NCI-H2196 treated with DMSO at 0.1 percent for 48 hours (cell line): ENCODE data around the gene OXT.
"Not testable (repeated sequence)": the region's sequence is repeated elsewhere in the genome, so short reads cannot be mapped to it uniquely, and the experiment has no call there.

Source experiments
- DNase-seq: peaks from one replicate; lab custom pipeline; 2025; ENCODE audit not compliant: unreplicated experiment; lab: John Stamatoyannopoulos, UW

The OXT gene

GRCh38 chr20:3071610-3072529 is at the start of gene OXT:
Gene OXT, plus strand, starts transcription at chr20:3071620. Its CDS starts 36 bp downstream, at chr20:3071656.
- DNase-seq: no peak

GRCh38 chr20:3021777-3022176 is 49.6 kb upstream of the OXT start:
- DNase-seq: no peak

- not testable (repeated sequence) for DNase-seq
Measured at GRCh38 chr20:3022559-3023490, 48.6 kb upstream of the OXT start.

GRCh38 chr20:3027987-3028386 is 43.4 kb upstream of the OXT start:
- no peak for DNase-seq

GRCh38 chr20:3031524-3032147 is 39.8 kb upstream of the OXT start:
- no peak for DNase-seq

- DNase-seq: no peak
Measured at GRCh38 chr20:3032624-3033023, 38.8 kb upstream of the OXT start.

GRCh38 chr20:3037654-3038053 is 33.8 kb upstream of the OXT start:
- DNase-seq: no peak

GRCh38 chr20:3038454-3038853 is 33.0 kb upstream of the OXT start:
- no peak for DNase-seq

- no peak for DNase-seq
Measured at GRCh38 chr20:3039426-3039825, 32.0 kb upstream of the OXT start.

- no peak for DNase-seq
Measured at GRCh38 chr20:3040086-3040485, 31.3 kb upstream of the OXT start.

- DNase-seq: peak; percentile 11
Measured at GRCh38 chr20:3041854-3042409, 29.5 kb upstream of the OXT start.

- DNase-seq: no peak
Measured at GRCh38 chr20:3042625-3043024, 28.8 kb upstream of the OXT start.

- no peak for DNase-seq
Measured at GRCh38 chr20:3043322-3043721, 28.1 kb upstream of the OXT start, which contains the start of gene GNRH2. Gene GNRH2, plus strand, starts transcription at chr20:3043622. Its CDS starts 793 bp downstream, at chr20:3044415.

GRCh38 chr20:3044336-3044965 is 27.0 kb upstream of the OXT start:
- no peak for DNase-seq

- DNase-seq: peak; percentile 83
Measured at GRCh38 chr20:3045042-3045815, 26.2 kb upstream of the OXT start.

GRCh38 chr20:3045816-3046676 is 25.4 kb upstream of the OXT start, which contains the start of gene MRPS26:
Gene MRPS26, plus strand, starts transcription at chr20:3046052. Its CDS starts 17 bp downstream, at chr20:3046069.
- DNase-seq: peak; percentile 83

- peak; percentile 27 for DNase-seq
Measured at GRCh38 chr20:3046677-3047462, 24.6 kb upstream of the OXT start.
